ENCODE data around the gene KIRREL3. TPM values are rescaled to one million over a fixed set of nuclear protein-coding genes. Genes with fewer than 3 reads are reported as not detected.

The KIRREL3 gene
- total RNA-seq, 1 donor from 2014 or later, result 0.24 TPM

- DNase-seq (ENCODE audit: missing footprints) (peak; percentile 34), ATAC-seq (no peak)
- intact Hi-C loops (cut with DNase I), result no loop called here
These were observed 511.8 kb downstream of the KIRREL3 start for GRCh38 chr11:126488591-126489370.

GRCh38 chr11:126487711-126488110 is 512.9 kb downstream of the KIRREL3 start:
- DNase-seq (ENCODE audit: missing footprints) (peak; percentile 63), ATAC-seq (no peak)
- intact Hi-C loops (cut with DNase I), result no loop called here

- intact Hi-C loops (cut with DNase I), result no loop called here
- DNase-seq (ENCODE audit: missing footprints), result peak; percentile 7
- no peak for ATAC-seq
These were observed 514.5 kb downstream of the KIRREL3 start for GRCh38 chr11:126485986-126486635.

- ATAC-seq, result no peak
- intact Hi-C loops (cut with DNase I), result no loop called here
- peak; percentile 47 for DNase-seq (ENCODE audit: missing footprints)
These were observed 515.4 kb downstream of the KIRREL3 start for GRCh38 chr11:126485021-126485792.

- intact Hi-C loops (cut with DNase I), result no loop called here
- no peak for ATAC-seq
- no peak for DNase-seq (ENCODE audit: missing footprints)
These were observed 516.3 kb downstream of the KIRREL3 start for GRCh38 chr11:126484266-126484665.

DNA sequence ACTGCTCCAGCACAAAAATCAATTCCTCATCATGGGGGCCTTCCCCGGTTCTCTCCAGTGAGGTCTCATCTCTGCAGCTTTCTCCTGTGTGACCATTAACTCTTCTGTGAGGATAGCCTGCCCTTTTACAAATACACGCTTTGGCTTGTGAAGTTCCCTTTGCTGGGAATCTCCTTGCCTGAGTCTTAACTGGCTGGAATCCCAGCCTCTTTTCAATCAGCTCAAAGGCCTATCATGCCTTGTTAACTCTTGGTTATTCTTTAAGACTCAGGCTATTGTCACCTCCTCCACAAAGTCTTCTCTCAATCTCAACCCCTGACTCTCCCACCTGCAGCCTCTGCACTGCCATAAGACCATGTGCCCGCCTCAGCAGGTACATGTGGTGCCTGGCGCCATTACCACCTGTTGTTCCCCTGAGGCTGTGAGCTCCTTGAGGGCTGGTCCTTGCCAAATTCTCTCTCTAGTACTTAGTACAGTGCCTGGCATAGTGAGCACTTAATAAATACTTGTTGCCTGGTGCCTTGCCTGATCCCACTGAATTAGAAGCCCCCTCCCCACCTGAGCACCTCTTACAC is 516.9 kb downstream of the KIRREL3 start:
- intact Hi-C loops (cut with DNase I), result no loop called here
- ATAC-seq, result no peak
- no peak for DNase-seq (ENCODE audit: missing footprints)

DNA sequence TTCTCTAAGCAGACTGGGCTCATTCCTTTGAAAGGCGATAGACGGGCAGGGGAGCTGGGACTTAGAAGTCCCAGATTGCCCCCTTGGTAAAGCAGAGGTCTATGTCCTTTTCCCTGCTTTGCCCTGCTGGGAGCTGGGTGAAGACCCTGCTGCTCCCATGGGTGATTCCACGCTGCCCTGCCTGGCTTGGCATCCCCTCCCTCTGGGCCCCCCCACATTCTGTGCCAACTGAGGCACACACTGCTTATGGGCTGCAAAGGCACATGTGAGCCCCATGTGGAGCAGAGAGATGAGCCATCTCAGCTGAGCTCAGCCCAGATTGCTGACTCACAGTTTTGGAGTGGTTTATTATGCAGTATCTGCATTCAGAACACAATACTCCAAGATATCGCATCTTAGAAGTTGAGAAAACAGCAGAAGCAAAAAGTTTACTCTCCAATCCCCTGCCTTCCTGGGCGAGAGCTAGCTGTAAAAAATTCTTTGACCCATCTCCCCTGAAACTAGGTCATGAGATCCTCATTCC is 517.9 kb downstream of the KIRREL3 start:
- no peak for ATAC-seq
- no peak for DNase-seq (ENCODE audit: missing footprints)
- intact Hi-C loops (cut with DNase I), result no loop called here

DNA sequence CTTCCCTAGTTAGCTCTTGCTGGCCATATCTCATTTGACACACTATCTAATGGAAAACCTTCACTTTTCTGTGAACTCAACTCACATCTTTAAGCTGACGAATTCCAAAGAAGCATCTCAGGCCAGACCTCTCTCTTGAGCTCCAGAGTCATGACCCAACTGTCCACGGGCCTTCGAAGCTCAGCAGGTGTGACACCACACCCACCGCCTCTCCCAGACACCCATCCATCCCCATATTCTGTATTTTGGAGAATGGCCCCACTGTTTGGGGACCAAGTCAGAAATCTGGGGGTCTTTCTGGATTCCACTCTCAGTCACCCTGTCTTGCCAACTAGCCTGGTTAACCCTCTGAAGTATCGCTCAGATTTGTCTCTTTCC is 519.3 kb downstream of the KIRREL3 start:
- DNase-seq (ENCODE audit: missing footprints), result no peak
- no peak for ATAC-seq
- intact Hi-C loops (cut with DNase I), result no loop called here

GRCh38 chr11:126480410-126481302 is 519.9 kb downstream of the KIRREL3 start:
- intact Hi-C loops (cut with DNase I), result loop anchor here (1.0 kb wide), 2 partner anchors 39 to 170 kb away; no protein-coding TSS in a partner anchor
- DNase-seq (ENCODE audit: missing footprints) (peak; percentile 89), ATAC-seq (peak; percentile 89)

DNA sequence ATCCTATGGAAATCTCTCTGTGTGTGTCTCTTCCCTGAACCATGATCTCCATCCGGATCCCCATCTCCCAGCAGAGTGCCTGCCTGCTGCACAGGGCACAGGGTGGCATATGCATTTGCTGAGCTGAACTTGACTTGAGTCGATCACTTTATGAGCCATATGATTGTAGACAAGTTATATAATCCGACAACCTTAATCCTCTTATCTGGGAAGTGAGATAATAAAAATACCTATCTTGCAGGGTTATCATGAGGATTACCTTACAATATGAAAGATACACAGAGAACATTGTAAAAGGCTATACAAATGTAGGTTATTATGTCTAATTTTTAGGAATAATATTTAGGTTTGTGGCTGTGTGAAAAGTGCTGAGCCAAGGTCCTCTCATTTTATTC is 520.6 kb downstream of the KIRREL3 start:
- DNase-seq (ENCODE audit: missing footprints) (no peak), ATAC-seq (no peak)
- intact Hi-C loops (cut with DNase I), result loop anchor here (1.0 kb wide), 2 partner anchors 39 to 170 kb away; no protein-coding TSS in a partner anchor

DNA sequence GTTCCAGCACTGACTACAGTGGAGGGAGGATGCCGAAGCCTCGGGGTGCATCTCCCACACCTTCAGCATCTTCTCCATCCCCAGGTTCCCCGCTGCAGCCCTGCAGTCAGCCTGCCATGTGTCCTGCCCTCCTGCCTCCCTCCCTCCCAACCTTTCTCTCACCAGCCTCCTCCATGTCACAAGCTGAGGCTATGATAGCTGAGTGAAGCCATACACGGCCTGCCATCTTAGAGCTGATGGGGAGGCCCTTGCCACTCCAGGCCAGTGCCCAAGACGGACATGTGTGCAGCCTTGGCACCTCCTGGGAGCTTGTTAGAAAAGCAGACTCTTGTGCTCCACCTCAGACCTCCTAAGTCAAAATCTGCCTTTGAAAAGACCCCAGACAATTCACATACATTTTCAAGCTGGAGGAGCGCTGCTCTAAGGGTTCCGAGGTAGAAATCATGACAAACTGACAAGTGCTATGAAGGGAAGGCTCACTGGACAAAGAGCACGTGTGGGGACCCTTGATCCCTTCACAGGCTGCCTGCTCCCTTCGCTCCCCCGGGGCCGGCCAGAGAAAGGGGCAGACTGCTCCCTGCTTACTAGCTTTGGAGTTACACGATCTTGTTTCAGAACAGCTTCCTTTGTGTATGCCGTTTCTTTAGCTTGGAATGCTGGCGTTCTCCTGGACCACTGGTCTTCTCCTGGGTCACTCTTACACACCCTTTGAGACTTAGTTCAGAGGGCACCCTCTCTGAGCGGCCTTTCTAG is 521.2 kb downstream of the KIRREL3 start:
- ATAC-seq (no peak), DNase-seq (ENCODE audit: missing footprints) (no peak)
- intact Hi-C loops (cut with DNase I), result no loop called here

- intact Hi-C loops (cut with DNase I), result no loop called here
- DNase-seq (ENCODE audit: missing footprints) (no peak), ATAC-seq (no peak)
These were observed 522.1 kb downstream of the KIRREL3 start for GRCh38 chr11:126478466-126478865.

GRCh38 chr11:126477535-126478305 is 522.9 kb downstream of the KIRREL3 start:
- no peak for ATAC-seq
- DNase-seq (ENCODE audit: missing footprints), result no peak
- intact Hi-C loops (cut with DNase I), result no loop called here

GRCh38 chr11:126476977-126477376 is 523.6 kb downstream of the KIRREL3 start:
- no peak for ATAC-seq
- intact Hi-C loops (cut with DNase I), result no loop called here
- DNase-seq (ENCODE audit: missing footprints), result no peak

GRCh38 chr11:126476266-126476924 is 524.2 kb downstream of the KIRREL3 start:
- intact Hi-C loops (cut with DNase I), result no loop called here
- ATAC-seq (no peak), DNase-seq (ENCODE audit: missing footprints) (no peak)
